ENCODE results near the gene TLR6.

GRCh38 chr4:38811297-38811696 lies 45.3 kb downstream of the TLR6 start:
- TF ChIP-seq CTCF (IDR thresholded peaks at IDR 0.05) (no peak), POLR2A (IDR thresholded peaks at IDR 0.05) (no peak)

Data from thyroid gland (tissue), 4 donors.